ENCODE results near the gene MNT.

- no peak for TF ChIP-seq CTCF (optimal IDR thresholded peaks at IDR 0.05 in 1 of 3, IDR thresholded peaks at IDR 0.05 in 1 of 3, conservative IDR thresholded peaks at IDR 0.05 in 1 of 3; ENCODE audit: extremely low read depth in 1 of 3, insufficient read depth in 2 of 3, low read length in 3 of 3)
- no peak for TF ChIP-seq EZH2 (IDR thresholded peaks at IDR 0.05; ENCODE audit: low read length)
Measured at GRCh38 chr17:2362416-2362815, 38.4 kb downstream of the MNT start.

All from keratinocyte (primary cell).